K562 (cell line): ENCODE measurements around the gene BTBD16. TPM values are rescaled to one million over a fixed set of nuclear protein-coding genes. Genes with fewer than 3 reads are reported as not detected.

Experiments used
- ATAC-seq: fragments of 200-7000 bp; cut with Tn5 transposase; 3 replicates; pipeline ENCODE4 v1.9.1; 2020; ENCODE audit warnings: moderate library complexity
- BruUV-seq: library from RNA; stranded (reverse); fragments of 400-500 nt; replicated peaks from 2 replicates; lab custom pipeline; 2021; lab: Mats Ljungman, UMichigan
- CTCF ChIA-PET: fragments of 300-600 bp; formaldehyde crosslinking; extraction: SDS; loops from one replicate; lab custom pipeline; 2021; ENCODE audit warnings: low intra/inter-chr PET ratio; lab: Yijun Ruan, JAX
- POLR2A ChIA-PET: fragments of 300-600, 350-650 bp; sonication (Branson Sonifier 250); formaldehyde crosslinking; extraction: SDS; loops from one replicate; lab custom pipeline; 2021; ENCODE audit warnings: antibody characterized with exemption, inconsistent platforms; lab: Yijun Ruan, JAX
- DNase-seq, 4 experiments: peaks; one replicate each; pipeline versions ENCODE4 v3.0.0 to v3.0.0-alpha.2; 2011 to 2018; ENCODE audit warnings: low spot score in 3 of 4, mixed read lengths in 3 of 4; ENCODE audit errors: extremely low read depth in 1 of 4
- FAIRE-seq: peaks from 2 replicates; lab custom pipeline; 2011; peaks lifted over from hg19 to GRCh38; lab: Jason Lieb, UNC
- H2AFZ ChIP-seq: 2 replicates; pipeline ENCODE4 v1.6.0; 2011; ENCODE audit warnings: low read depth, low read length, control low read depth, inconsistent platforms
- H3K27ac ChIP-seq: fragments of 200-600 bp; 3 replicates; pipeline ENCODE4 v1.8.0; 2011; ENCODE audit warnings: low read depth, mild to moderate bottlenecking, control low read depth, inconsistent platforms, low read length, moderate library complexity, mixed read lengths; ENCODE audit errors: extremely low read depth
- H3K27me3 ChIP-seq, 2 experiments: fragments of 300-600 bp in 1 of 2; 2 replicates in 1 of 2; 3 replicates in 1 of 2; pipeline versions ENCODE4 v1.6.0 to v1.8.0; 2011; ENCODE audit warnings: inconsistent platforms in 2 of 2, low read length in 2 of 2, mild to moderate bottlenecking in 1 of 2, mixed read lengths in 1 of 2, moderate library complexity in 1 of 2; ENCODE audit not compliant: control insufficient read depth in 2 of 2, insufficient read depth in 2 of 2
- H3K36me3 ChIP-seq: fragments of 300-600 bp; 3 replicates; pipeline ENCODE4 v1.8.0; 2011; ENCODE audit warnings: mild to moderate bottlenecking, low read length, inconsistent platforms; ENCODE audit not compliant: control insufficient read depth, insufficient read depth
- H3K4me1 ChIP-seq, 2 experiments: fragments of 200-600 bp in 1 of 2; replicated peaks in 1 of 2; 2 replicates in 1 of 2; 3 replicates in 1 of 2; pipeline versions ENCODE4 v1.5.1 to v1.8.0; 2011; ENCODE audit warnings: inconsistent platforms in 2 of 2, low read length in 2 of 2, mild to moderate bottlenecking in 1 of 2, mixed read lengths in 1 of 2, moderate library complexity in 1 of 2; ENCODE audit not compliant: control insufficient read depth in 2 of 2, insufficient read depth in 2 of 2
- H3K4me2 ChIP-seq: 2 replicates; pipeline ENCODE4 v1.6.1; 2011; ENCODE audit warnings: low read length, control low read depth, inconsistent platforms, mixed read lengths; ENCODE audit not compliant: insufficient read depth
- H3K4me3 ChIP-seq: fragments of 200-600 bp; sonication (generic), shearing (Covaris generic); 2 replicates; pipeline ENCODE4 v1.5.1; 2016; ENCODE audit warnings: control low read depth, inconsistent platforms
- H3K79me2 ChIP-seq: fragments of 200-600 bp; 3 replicates; pipeline ENCODE4 v1.8.0; 2011; ENCODE audit warnings: low read length, inconsistent platforms; ENCODE audit not compliant: control insufficient read depth, insufficient read depth
- H3K9ac ChIP-seq, 2 experiments: 2 replicates each; pipeline versions ENCODE4 v1.6.0 to v1.6.1; 2011; ENCODE audit warnings: low read depth in 2 of 2, low read length in 2 of 2, control low read depth in 1 of 2, inconsistent platforms in 1 of 2, mild to moderate bottlenecking in 1 of 2, mixed read lengths in 1 of 2; ENCODE audit not compliant: insufficient read depth in 1 of 2
- H3K9me1 ChIP-seq: one replicate; pipeline ENCODE4 v1.6.0; 2011; ENCODE audit warnings: inconsistent platforms, mild to moderate bottlenecking, low read length, moderate library complexity; ENCODE audit not compliant: control insufficient read depth, insufficient read depth
- H3K9me3 ChIP-seq: replicated peaks from 2 replicates; pipeline ENCODE4 v1.5.1; 2011; ENCODE audit warnings: low read depth, low read length, inconsistent platforms; ENCODE audit not compliant: control insufficient read depth, insufficient read depth
- H4K20me1 ChIP-seq: replicated peaks from 2 replicates; pipeline ENCODE4 v1.6.1; 2011; ENCODE audit warnings: low read length, inconsistent platforms, mixed read lengths; ENCODE audit not compliant: control insufficient read depth, insufficient read depth
- ATF7 ChIP-seq: fragments of 450-650 bp; IDR thresholded peaks from 2 replicates; pipeline ENCODE4 v1.7.1; 2014; ENCODE audit warnings: mild to moderate bottlenecking, moderate library complexity
- NFYB ChIP-seq: IDR thresholded peaks from 2 replicates; pipeline ENCODE4 v1.6.1; 2011; ENCODE audit warnings: mild to moderate bottlenecking, moderate library complexity; ENCODE audit not compliant: insufficient read length; ENCODE audit errors: extremely low read depth
- PHB ChIP-seq: fragments of 250-450 bp; sonication (Bioruptor Pico); IDR thresholded peaks from 2 replicates; pipeline ENCODE4 v1.5.0; 2021
- ZBTB17 ChIP-seq: fragments of 450-650 bp; formaldehyde crosslinking; IDR thresholded peaks from 2 replicates; pipeline ENCODE4 v1.4.0; 2020; ENCODE audit warnings: mild to moderate bottlenecking
- ZNF316 ChIP-seq: fragments of 450-650 bp; IDR thresholded peaks from 2 replicates; pipeline ENCODE4 v1.6.1; 2016
- WGBS: fragments of 100-300 bp; shearing (Covaris generic); methylation state at CpG from one replicate; pipeline ENCODE4 v1.1.6; 2016; ENCODE audit warnings: low coverage, mixed read lengths; ENCODE audit not compliant: insufficient coverage; ENCODE audit errors: missing lambda C conversion rate; 5-methylcytosine and 5-hydroxymethylcytosine counted together
- in situ Hi-C: fragments of 300-500 bp; cut with MboI; formaldehyde crosslinking; loops from 4 replicates; pipeline ENCODE4 v1.15.0; 2018; ENCODE audit warnings: inconsistent platforms, mixed read lengths
- intact Hi-C: fragments of 100-400 bp; cut with micrococcal nuclease; formaldehyde crosslinking; loops from 2 replicates; pipeline ENCODE4 v1.14.2; 2022
- polyA plus RNA-seq, 8 experiments: library from polyadenylated mRNA; depleted of rRNA in 4 of 8; stranded (reverse) in 5 of 8; unstranded in 3 of 8; fragments of >200 nt; fragmentation: Nextera tagmentation in 2 of 8; fragmentation: Illumina TruSeq in 1 of 8; extraction: Ambion mirVana in 2 of 8; extraction: Trizol in 1 of 8; gene quantifications; 2 replicates each; pipeline versions ENCODE4 v1.2.1 to v1.2.3, GENCODE V29; 2011 to 2014; ENCODE audit warnings: inconsistent platforms in 1 of 8, missing spikeins in 1 of 8
- total RNA-seq, 7 experiments: library from RNA; depleted of rRNA in 6 of 7; stranded (reverse); fragments of >200 nt in 6 of 7; fragmentation: Illumina TruSeq in 2 of 7; extraction: Trizol in 2 of 7; gene quantifications; 2 replicates each; pipeline versions ENCODE4 v1.2.1 to v1.2.3, GENCODE V29; 2011 to 2021; ENCODE audit warnings: low replicate concordance in 1 of 7
- TF ChIP-seq, protein P1 (sequence below): fragments of 250-450 bp; sonication (Bioruptor Pico); IDR thresholded peaks from 2 replicates; pipeline ENCODE4 v1.8.0; 2022; ENCODE audit warnings: inconsistent platforms, mild to moderate bottlenecking, moderate library complexity, borderline replicate concordance
- TF ChIP-seq, protein P2 (sequence below): fragments of 450-650 bp; IDR thresholded peaks from 2 replicates; pipeline ENCODE4 v1.6.1; 2016
- TF ChIP-seq, protein P3 (sequence below): fragments of 450-650 bp; IDR thresholded peaks from 2 replicates; pipeline ENCODE4 v1.6.1; 2017; ENCODE audit warnings: antibody characterized with exemption, mild to moderate bottlenecking
- TF ChIP-seq, protein P4 (sequence below), 2 experiments: IDR thresholded peaks in 1 of 2; conservative IDR thresholded peaks in 1 of 2; 2 replicates each; pipeline ENCODE4 v1.6.1; 2016; ENCODE audit warnings: low read depth in 2 of 2, mild to moderate bottlenecking in 1 of 2, missing compliant biosample characterization in 1 of 2, missing genetic modification characterization in 1 of 2, moderate library complexity in 1 of 2
- TF ChIP-seq, protein P5 (sequence below): fragments of 250-450 bp; sonication (Bioruptor Pico); IDR thresholded peaks from 2 replicates; pipeline ENCODE4 v1.8.0; 2021; ENCODE audit warnings: moderate library complexity, mild to moderate bottlenecking, inconsistent platforms
- TF ChIP-seq, protein P6 (sequence below): fragments of 250-450 bp; sonication (Bioruptor Pico); IDR thresholded peaks from 2 replicates; pipeline ENCODE4 v1.5.0; 2021

BTBD16 gene
- total and polyA plus RNA-seq, 9 of the 15 experiments (the other 6 are each of a cell fraction or from before 2014, with no cell fraction given), result 0.11 TPM; not detected in 8

DNA sequence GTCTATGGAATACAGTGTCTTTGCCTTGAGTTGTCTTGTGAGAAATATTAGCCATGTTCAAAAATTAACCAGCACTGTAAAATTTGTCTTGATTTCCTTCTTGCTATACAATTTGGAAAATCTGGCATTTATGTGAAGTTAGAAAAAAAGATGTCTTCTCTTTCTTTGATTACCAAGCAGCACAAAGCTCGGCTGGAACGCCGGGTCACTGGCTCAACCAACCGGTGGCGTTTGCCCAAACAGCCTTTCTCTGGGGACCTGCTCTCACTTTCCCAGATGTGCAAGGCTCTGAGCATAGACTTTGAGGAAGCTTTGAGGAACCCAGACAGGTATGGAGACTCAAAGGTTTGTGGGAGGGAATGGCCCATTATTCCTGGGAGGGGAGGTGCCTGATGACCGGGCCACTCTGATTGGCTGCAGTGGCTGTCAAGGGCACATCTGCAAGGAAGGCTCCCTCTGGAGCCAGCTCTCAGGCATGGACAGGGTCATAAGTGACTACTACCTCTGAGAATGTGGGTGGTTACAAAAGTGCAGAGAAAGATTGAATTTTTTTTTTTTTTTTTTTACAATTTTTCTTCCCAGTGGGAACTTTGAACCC, 5.6 kb downstream of the BTBD16 start:
- ChIA-PET CTCF (no interaction called here), POLR2A (interaction anchor here (0.6 kb wide), 1 partner anchor 19 kb away, joined by 3 read pairs; no protein-coding TSS in a partner anchor)
- Histone ChIP-seq H3K4me1 (no peaks in the 10 kb centered on the region), H3K9ac (no peak overlapping the region), H3K79me2 (no peaks in the 10 kb centered on the region), H2AFZ (no peak overlapping the region), H3K9me1 (no peaks in the 10 kb centered on the region), H3K4me2 (no peak overlapping the region), H3K36me3 (no peaks in the 10 kb centered on the region), H3K27me3 (no peaks in the 10 kb centered on the region), H3K4me3 (no peak overlapping the region), H4K20me1 (no peaks in the 10 kb centered on the region; the same call in 1 of the 2 replicates), H3K9me3 (no peaks in the 10 kb centered on the region), H3K27ac (no peak overlapping the region)
- in situ Hi-C loops (no loop called here), intact Hi-C loops (loop anchor here (5.0 kb wide), 1 partner anchor 291 kb away; no protein-coding TSS in a partner anchor)
- no peak for FAIRE-seq
- WGBS, result 0% methylated on average over 6 of the region's 6 CpGs
- peak; percentile 65; the same call in 1 of the 3 replicates for ATAC-seq
- BruUV-seq, result no TSS peak
- peak in 3 of 4 experiments; percentile 26 to 58 (median 53) for DNase-seq
- TF ChIP-seq, protein P1, sequence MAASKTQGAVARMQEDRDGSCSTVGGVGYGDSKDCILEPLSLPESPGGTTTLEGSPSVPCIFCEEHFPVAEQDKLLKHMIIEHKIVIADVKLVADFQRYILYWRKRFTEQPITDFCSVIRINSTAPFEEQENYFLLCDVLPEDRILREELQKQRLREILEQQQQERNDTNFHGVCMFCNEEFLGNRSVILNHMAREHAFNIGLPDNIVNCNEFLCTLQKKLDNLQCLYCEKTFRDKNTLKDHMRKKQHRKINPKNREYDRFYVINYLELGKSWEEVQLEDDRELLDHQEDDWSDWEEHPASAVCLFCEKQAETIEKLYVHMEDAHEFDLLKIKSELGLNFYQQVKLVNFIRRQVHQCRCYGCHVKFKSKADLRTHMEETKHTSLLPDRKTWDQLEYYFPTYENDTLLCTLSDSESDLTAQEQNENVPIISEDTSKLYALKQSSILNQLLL, result no peak
- TF ChIP-seq PHB (CRISPR knock-in tag) (no peak), ATF7 (no peak), NFYB (peak; percentile 14), ZBTB17 (CRISPR knock-in tag) (no peak), ZNF316 (no peak)
- TF ChIP-seq, protein P2, sequence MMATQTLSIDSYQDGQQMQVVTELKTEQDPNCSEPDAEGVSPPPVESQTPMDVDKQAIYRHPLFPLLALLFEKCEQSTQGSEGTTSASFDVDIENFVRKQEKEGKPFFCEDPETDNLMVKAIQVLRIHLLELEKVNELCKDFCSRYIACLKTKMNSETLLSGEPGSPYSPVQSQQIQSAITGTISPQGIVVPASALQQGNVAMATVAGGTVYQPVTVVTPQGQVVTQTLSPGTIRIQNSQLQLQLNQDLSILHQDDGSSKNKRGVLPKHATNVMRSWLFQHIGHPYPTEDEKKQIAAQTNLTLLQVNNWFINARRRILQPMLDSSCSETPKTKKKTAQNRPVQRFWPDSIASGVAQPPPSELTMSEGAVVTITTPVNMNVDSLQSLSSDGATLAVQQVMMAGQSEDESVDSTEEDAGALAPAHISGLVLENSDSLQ, result peak; percentile 73
- TF ChIP-seq, protein P3, sequence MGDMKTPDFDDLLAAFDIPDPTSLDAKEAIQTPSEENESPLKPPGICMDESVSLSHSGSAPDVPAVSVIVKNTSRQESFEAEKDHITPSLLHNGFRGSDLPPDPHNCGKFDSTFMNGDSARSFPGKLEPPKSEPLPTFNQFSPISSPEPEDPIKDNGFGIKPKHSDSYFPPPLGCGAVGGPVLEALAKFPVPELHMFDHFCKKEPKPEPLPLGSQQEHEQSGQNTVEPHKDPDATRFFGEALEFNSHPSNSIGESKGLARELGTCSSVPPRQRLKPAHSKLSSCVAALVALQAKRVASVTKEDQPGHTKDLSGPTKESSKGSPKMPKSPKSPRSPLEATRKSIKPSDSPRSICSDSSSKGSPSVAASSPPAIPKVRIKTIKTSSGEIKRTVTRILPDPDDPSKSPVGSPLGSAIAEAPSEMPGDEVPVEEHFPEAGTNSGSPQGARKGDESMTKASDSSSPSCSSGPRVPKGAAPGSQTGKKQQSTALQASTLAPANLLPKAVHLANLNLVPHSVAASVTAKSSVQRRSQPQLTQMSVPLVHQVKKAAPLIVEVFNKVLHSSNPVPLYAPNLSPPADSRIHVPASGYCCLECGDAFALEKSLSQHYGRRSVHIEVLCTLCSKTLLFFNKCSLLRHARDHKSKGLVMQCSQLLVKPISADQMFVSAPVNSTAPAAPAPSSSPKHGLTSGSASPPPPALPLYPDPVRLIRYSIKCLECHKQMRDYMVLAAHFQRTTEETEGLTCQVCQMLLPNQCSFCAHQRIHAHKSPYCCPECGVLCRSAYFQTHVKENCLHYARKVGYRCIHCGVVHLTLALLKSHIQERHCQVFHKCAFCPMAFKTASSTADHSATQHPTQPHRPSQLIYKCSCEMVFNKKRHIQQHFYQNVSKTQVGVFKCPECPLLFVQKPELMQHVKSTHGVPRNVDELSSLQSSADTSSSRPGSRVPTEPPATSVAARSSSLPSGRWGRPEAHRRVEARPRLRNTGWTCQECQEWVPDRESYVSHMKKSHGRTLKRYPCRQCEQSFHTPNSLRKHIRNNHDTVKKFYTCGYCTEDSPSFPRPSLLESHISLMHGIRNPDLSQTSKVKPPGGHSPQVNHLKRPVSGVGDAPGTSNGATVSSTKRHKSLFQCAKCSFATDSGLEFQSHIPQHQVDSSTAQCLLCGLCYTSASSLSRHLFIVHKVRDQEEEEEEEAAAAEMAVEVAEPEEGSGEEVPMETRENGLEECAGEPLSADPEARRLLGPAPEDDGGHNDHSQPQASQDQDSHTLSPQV, result no peak
- TF ChIP-seq, protein P4, sequence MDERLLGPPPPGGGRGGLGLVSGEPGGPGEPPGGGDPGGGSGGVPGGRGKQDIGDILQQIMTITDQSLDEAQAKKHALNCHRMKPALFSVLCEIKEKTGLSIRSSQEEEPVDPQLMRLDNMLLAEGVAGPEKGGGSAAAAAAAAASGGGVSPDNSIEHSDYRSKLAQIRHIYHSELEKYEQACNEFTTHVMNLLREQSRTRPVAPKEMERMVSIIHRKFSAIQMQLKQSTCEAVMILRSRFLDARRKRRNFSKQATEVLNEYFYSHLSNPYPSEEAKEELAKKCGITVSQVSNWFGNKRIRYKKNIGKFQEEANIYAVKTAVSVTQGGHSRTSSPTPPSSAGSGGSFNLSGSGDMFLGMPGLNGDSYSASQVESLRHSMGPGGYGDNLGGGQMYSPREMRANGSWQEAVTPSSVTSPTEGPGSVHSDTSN (CRISPR knock-in tag; IDR thresholded peaks at IDR 0.05; ENCODE audit: low read depth), result no peak
- TF ChIP-seq, protein P4 (tag; conservative IDR thresholded peaks at IDR 0.05; ENCODE audit: low read depth), result peak; percentile 24; the same call in 1 of the 2 replicates
- TF ChIP-seq, protein P5, sequence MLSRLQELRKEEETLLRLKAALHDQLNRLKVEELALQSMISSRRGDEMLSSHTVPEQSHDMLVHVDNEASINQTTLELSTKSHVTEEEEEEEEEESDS, result no peak
- TF ChIP-seq, protein P6, sequence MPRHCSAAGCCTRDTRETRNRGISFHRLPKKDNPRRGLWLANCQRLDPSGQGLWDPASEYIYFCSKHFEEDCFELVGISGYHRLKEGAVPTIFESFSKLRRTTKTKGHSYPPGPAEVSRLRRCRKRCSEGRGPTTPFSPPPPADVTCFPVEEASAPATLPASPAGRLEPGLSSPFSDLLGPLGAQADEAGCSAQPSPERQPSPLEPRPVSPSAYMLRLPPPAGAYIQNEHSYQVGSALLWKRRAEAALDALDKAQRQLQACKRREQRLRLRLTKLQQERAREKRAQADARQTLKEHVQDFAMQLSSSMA (CRISPR knock-in tag), result no peak
